HG03064 (cell line): ENCODE measurements around the gene SHOC2.
"Not testable (repeated sequence)": the region's sequence is repeated elsewhere in the genome, so short reads cannot be mapped to it uniquely, and the experiment has no call there.

ENCODE experiments used
- ATAC-seq: cut with Tn5 transposase; IDR thresholded peaks from one replicate; pipeline ENCODE4 v1.9.1; 2021; ENCODE audit warnings: low read depth; ENCODE audit not compliant: unreplicated experiment

SHOC2 gene

DNA sequence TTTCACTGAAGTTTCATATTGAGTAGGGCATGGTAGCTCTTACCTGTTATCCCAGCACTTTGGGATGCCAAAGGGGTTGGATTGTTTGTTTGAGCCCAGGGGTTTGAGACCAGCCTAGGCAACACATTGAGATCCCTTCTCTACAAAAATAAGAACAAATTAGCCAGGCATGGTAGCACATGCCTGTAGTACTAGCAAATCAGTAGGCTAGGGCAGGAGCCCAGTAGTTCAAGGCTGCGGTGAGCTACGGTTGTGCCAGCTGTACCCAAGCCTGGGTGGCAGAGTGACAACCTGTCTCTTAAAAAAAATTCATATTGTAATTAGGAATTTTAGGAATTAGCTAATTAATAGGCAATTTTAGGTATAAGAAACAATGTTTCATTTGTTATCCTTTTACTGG is 18.4 kb upstream of the SHOC2 start:
- ATAC-seq, result no peak

DNA sequence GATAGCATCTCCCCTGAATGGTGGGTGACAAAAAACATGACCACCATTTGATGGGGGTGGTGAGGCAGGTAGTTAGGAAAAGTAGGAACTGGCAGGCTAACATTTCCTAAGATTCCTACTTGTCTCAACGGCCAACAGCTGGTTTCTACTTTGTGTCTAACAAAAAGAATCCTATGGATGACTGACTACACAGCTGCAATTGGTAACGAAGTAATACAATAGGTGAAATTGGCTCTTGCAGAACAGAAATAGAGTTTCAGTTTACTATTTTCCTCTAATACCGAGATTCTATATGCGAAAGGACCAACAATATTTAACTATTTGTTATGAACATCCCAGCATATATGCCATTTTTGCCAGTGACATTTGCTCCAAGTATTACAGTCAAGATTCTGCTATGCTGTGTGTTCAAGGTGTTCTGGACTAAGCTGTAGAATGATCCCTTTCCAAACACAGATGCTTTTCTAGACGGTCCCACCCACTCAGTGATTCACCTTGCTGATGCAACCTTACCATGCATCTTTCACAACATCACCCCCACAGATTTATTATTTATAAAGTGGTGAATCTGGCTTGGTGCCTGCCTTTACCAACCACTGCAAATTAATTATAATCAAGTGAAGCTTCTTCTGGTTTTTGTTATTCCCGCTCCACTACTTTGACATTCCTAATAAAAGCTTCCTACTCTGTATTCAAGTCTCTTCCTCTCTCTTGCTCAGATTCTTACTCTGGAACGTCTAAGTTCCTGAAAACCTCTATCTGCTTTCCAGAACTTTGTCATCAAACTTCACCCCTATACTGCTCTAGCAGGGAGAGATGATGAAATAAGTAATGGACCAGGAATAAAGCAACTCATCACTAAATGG is 17.2 kb upstream of the SHOC2 start:
- ATAC-seq, result no peak

DNA sequence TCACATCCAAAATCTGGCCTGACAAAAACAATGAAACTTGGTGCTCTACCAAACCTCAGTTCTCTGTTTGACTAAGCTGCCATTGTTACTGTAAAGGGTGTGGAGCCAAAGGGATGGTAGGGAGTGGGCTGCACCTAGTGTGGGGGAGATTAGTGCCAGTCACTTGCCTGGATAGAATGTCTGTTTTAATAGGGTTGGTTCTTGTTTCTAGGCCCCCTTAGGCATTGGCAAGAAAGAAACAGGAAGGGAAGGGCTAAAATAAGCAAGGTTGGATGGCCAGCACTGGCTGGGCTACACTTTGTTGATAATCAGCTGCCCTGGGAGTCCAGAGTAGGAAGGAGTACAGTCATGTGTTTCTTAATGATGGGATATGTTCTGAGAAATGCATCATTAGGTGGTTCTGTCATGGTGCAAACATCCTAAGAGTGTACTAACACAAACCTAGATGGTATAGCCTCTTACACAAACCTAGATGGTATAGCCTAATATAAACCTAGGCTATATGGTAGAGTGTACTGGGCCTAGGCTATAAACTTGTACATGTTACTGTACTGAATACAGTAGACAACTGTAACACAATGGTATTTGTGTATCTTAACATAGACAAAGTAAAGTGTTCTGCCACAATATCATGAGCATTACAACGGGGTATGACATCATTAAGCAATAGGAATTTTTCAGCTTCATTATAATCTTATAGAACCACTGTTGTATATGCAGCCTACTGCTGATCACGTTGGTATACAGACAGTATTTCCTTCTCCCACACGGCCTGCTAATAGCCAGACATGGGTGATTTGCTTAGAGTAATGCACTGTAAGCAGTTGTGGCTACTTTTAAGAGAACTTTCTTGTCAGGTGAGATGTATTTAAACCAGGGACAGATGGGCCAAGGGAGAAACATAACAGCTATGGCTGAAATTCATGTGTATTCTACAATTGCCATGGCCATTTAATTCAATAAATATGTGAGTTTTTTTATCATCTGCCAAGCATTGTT is 15.8 kb upstream of the SHOC2 start:
- ATAC-seq, result no peak

DNA sequence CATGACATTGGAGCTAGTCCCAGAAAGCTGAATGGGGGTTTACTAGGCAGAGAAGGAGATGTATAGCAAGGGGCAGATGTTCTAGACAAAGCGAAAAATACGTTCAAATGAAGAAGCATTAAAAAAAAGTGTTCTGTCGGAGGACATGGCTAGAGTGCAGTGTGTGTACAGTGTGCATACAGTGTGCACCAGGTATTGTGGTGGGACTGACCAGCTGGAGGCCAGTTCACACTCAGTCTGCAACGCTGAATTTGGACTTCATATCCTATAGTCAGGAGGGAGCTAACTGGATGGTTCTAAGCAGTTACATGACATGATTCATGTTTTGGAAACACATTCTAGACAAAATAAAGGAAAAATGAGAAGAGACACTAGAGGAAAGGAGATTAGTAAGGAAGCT is 9.3 kb upstream of the SHOC2 start:
- no peak for ATAC-seq

DNA sequence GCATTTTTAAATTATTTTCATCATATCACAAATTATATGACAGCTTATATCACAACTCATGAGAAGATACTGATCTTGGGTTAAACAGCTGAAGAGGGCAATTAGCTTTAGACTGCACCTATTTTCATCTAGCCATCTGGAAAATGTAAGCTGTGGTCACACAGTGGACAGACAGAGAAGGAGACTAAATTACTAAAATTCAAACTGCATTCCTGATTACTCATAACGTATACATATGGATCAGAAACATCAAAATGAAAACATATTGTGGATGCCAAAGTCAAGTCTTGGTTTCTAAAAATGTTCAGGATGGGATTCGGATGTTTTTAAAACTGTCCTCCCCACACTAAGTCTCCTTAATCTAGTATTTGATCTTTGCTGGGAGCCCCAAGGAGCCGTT is 7.0 kb upstream of the SHOC2 start:
- no peak for ATAC-seq

DNA sequence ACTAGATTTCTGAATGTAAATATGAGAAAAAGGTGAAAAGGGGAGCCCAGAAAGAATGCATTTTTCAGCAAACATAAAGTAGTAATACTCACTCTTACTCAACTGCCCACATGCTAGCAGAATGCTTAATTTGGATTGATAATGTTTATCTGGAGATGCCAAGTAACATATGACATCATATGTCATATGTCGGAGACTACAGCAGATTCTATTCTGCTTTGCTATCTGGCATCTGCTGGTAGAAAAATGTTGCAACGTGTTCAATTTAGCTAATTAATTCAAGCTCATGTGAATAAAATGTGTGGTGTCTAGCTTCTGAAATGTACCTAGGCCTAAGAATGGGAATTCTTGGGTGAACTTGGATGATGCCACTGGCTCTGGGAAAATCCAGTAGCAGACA is 5.0 kb upstream of the SHOC2 start:
- ATAC-seq, result no peak

DNA sequence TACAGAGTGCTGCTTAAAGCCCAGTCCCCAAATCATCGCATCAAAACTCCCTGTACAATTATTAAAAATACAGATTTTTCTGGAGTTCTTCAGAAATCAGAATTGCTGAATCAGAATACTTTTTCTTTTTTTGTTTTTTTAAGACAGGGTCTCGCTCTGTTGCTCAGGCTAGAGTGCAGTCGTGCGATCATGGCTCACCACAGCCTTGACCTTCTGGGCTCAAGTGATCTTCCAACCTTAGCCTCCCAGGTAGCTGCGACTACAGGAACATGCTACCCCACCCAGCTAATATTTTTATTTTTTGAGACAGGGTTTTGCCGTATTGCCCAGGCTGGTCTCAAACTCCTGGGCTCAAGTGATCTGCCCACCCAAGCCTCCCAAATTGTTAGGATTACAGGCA is 4.4 kb upstream of the SHOC2 start:
- ATAC-seq, result no peak

DNA sequence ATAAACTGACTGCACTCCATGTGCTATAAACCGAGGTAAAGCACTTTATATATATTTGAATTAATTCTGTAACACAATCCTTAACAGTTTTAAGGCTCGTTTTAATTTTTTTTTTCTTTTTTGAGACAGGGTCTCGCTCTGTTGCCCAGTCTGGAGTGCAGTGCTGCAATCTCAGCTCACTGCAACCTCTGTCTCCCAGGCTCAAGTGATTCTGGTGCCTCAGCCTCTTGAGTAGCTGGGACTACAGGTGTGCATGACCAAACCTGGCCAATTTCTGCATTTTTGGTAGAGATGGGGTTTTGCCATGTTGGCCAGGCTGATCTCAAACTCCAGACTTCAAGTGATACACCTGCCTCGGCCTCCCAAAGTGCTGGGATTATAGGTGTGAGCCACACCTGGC is 3.8 kb upstream of the SHOC2 start:
- ATAC-seq, result not testable (repeated sequence)

DNA sequence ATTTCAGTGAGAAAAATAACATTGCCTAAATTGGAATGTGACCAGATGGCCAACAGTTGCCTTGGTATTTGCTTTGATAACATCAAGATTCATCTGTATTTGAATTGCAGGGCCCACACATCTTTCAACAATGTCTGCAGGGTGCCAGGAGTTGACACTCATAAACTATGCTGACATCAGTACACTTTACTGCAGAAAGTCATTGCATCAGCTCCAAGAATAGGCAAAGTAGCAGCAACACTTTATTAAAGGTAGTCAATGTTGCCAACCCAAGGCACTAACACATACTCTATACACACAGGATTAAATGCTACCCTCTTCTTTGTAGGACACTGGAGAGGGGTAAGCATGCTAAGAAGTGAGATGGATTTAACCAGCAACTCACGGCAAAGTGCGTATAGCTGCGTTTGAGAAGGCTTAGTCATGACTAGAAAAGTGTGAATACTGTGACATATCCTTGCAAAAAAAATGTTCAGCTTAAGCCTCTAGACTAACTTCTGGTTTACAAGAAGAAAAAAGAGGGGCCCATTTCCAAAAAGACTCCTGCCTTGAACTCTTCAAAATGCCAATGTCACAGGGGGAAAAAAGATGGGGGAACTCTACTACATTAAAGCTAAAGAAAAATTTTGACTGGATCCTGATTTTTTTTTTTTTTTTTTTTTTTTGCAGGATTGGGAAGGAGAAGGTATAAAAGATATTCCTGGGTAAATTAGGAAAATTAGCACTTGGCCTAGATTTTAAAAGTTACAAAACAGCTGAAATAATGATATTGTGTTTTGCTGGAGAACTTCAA is 2.7 kb upstream of the SHOC2 start:
- no peak for ATAC-seq

DNA sequence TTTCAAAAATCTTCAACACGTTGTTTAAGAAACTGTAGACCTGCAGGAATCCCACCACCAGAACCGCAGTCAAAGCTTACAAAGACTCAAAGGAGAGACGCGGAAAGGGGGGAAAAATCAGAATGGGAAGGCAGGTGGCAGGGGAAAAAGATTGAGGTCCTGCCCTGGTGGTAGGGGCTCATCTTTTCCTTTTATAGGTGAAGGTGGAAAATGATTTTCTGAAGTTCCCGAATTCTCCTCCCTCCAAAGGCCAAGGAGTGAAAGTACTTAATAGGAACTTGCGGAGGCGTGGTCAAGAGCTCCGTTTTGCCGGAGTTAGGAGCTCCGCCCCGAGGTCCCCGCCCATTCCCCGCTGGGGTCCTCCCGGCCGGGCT is 1.1 kb upstream of the SHOC2 start:
- ATAC-seq, result no peak

DNA sequence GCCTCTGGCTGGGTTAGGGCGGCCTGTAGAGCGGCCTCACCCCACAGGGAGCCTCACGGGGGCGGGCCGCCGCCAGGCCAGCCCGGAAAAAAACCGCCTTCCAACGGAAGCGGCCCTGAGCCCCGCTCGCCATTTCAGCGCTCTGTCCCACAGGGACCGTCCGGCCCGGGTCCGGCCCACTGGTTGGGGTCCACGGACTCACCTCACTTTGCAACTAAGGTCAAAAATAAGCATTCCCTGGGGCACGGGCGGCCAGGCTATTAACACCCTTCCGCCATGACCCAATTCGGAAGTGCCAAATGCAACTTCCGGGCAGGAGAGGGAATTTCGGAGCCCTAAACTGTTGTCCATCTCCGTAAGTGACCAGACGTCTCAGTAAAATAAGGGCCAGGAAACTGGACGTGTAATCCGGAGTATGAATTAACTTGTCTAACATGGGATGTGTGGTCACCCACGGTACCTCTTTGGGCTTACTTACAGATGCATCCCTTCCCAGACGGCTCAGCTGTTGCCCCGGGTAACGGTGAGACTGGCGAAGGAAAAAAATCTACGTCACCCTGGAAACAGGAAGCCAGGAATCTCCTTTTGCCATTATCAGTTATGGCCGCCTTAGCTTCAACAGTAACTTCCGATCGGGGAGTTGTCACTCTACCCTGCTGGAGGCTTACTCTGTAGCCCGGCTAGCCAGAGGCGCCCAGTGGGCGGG is 608 bp upstream of the SHOC2 start, which contains the start of gene BBIP1:
BBIP1 (minus strand) TSS at position 538 of the 706 bp plus-strand sequence. CDS start 1,023 bp downstream, outside the sequence.
- peak; percentile 67 for ATAC-seq

DNA sequence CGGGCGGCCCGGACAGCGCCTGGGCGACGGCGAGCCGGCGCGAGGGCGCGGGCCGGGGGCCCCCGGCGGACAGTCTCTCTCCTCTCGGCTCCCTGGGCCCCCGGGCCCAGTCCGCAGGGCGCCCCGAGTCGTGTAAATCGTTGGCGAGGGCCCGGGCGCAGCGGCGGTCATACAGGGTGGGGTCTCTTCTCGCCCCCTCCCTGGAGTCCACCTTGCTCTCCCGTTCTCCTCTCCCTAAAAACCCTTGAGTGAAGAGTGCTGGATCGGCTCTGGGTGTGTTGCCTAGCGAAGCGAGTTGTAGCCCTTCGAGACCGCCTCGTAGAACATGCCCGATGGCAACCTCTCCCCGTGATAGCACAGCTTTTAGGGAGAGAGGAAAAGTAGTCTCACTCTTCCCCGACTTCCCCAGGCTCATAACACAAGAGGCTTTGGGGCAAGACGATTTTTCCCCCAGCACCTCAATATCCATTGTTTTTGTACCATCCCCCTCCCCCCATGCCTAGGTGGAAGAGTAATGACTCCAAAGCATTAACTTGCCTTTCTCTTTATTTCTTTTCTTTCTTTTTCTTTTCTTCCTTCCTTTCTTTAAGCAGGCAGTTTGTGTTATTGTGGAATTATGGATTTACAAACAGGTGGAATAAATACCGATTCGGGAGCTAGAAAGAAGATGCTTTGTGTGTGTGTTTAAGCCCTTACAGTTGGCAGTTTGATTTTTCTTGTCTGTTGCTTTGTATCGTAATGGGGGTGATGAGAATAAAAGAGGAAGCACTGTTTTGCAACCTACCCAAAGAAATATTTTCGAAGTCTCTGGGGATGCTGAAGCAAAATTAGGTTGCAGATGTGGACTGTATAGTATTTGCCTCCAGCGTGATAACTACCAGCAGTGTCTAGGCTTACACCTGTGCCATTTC is 822 bp downstream of the SHOC2 start:
- peak; percentile 26 for ATAC-seq

DNA sequence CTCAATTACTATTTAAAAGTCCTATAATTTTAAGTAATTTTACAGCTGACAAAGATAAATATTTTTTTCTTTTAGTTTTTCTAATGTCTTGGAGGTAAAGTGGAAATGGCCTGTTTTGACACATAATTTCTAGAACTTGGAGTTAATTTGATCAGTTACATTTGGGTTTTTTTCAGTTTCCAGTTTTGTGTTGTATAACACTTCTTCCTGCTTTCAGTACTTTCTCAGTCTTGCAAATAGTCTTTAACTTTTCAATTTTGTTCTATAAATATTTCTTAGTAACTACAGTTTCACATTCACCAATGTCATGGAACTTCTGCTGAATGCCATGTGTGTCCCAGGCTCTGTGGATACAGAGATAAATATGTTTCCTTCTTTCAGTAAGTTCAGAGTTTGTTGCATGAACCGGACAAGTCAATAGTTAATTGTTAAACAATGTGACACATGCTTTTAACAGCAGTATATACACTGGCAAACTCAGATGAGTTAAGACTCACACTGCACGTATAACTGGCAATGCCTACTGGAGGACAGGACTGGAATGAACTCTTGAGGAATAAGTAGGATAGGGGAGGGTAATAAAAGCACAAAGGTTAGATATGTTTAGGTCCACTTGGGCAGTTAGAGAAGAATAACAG is 4.6 kb downstream of the SHOC2 start:
- no peak for ATAC-seq

DNA sequence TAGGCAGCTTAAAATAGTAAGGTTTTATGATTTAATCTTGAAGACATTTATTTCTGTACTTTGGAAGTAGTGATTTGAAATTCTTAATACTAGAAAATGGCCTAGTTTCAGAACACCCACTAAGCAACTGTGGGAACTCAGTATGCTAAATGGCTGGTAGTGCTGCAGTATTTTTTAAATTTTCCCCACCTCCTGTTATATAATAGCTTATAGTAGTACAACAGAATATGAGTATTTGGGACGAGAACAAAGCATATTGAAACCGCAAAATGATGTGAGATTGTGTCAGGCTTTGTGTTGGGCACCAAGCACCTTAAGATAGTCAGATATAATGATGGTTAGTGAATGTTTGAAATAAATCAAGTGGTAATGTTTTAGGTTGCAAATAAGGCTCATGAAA is 8.1 kb downstream of the SHOC2 start:
- ATAC-seq, result no peak

DNA sequence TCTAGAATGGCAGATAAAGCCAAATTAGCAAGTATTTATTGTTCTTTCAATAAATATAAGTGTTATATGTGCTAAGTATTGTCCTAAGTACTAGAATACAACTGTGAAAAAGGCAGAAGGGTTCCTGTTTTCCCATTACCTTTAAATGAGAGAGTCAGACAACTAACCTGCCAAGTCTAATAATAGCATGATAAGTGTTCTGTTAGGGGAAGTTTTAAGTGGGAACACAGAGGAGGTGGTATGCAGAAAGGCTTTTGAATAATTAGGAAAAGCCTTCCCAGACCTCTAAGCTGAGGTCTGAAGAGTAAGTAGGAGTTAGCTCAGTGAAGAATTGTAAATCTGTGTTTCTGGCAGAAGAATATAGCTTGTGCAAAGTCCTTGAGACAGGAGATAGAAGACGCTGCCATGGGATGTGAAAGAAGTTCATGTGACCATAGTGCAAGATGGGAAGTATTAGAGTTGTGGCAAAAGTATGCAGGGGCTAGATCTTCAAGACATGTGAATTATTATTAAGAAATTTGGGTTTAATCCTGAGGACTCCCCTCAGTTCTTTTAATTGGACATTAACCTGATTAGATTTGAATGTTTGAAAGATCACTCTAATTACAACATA is 12.5 kb downstream of the SHOC2 start:
- no peak for ATAC-seq

DNA sequence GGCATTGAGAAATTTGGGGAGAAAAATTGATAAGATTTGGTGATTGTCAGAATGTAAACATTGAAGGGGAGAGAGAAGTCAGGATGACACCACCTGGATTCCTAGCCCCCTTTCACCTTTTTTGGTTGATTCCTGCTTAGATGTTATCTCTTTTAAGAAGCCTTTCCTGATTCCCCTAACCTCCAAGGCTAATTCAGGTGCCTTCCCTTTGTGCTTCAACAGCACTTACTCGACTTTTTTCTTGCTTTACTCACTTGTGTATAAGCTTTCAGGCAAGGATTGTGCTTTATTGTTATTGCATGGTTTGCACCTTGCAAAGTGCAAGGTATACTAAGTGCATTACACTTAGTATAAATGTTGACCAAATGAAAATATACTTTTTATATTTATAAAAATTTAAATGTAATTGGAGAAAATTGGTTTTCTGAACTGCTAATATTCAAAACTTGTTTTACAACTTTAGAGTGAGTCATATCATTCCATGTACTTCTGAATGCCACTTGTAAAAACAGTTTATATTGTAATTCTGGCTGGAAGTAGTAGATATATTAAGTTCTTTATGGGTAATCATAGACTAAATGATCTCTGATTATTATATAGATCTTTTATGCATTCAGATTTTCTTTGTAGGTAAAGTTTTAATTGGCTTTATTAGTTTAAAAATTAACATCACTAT is 13.2 kb downstream of the SHOC2 start:
- no peak for ATAC-seq

DNA sequence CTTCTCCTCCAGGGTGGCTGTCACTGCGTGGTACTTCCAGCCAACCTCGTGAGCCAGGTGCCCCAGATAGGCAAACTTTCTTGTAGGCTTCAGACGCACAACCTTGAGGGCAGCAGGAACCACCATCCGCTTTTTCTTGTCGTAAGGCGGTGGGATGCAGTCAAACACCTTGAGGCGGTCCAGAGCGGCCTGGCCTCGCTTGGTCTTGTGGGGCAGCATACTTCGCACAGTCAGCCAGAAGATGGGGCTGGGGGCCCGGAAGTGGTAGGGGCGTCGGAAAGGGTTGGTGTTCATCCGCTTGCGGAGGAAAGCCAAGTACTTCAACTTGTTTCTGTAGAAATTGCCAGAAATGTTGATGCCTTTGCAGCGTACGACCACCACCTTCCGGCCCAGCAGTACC is 17.4 kb downstream of the SHOC2 start:
- ATAC-seq, result no peak

DNA sequence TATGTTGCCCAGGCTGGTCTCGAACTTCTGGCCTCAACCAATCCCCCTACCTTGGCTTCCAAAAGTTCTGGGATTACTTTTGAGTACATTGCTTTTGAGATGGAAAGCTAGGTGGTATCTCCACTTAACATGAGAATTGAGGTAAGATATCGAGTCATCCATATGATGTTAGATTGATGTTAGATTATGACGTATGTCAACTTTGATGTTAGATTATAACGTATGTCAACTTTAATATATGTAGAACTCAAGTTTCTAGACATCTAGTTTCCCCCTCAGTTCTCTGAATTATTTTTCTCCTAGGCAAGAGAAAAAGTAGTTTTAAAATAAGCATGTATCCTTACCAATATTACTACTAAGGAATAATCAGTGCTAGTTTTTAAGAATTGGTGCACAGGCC is 20.0 kb downstream of the SHOC2 start:
- no peak for ATAC-seq
